IMR-90 (cell line): ENCODE data around the gene TTC3.
A peak's percentile ranks its signal among the peaks of the same experiment; 100 is the strongest.

Experiments used
- CEBPB ChIP-seq: IDR thresholded peaks from 2 replicates; pipeline ENCODE4 v1.6.1; 2012; ENCODE audit warnings: low read depth, low read length, improper control_type of control experiment
- ELK1 ChIP-seq: fragments of 150-350 bp; IDR thresholded peaks from 2 replicates; pipeline ENCODE4 v1.6.1; 2016; ENCODE audit warnings: low read depth, mild to moderate bottlenecking, low read length, moderate library complexity, borderline replicate concordance
- FOS ChIP-seq: fragments of 150-350 bp; IDR thresholded peaks from 2 replicates; pipeline ENCODE4 v1.6.1; 2016; ENCODE audit warnings: low read depth, low read length
- MAFK ChIP-seq: IDR thresholded peaks from 2 replicates; pipeline ENCODE4 v1.6.1; 2012; ENCODE audit warnings: low read depth, low read length, improper control_type of control experiment
- MAZ ChIP-seq: IDR thresholded peaks from 2 replicates; pipeline ENCODE4 v1.6.1; 2012; ENCODE audit warnings: low read depth, mild to moderate bottlenecking, low read length, improper control_type of control experiment, moderate library complexity, borderline replicate concordance
- POLR2A ChIP-seq: IDR thresholded peaks from 2 replicates; pipeline ENCODE4 v1.6.1; 2012; ENCODE audit warnings: mild to moderate bottlenecking, low read depth, low read length
- RAD21 ChIP-seq: IDR thresholded peaks from 2 replicates; pipeline ENCODE4 v1.6.1; 2012; ENCODE audit warnings: low read length, improper control_type of control experiment
- RCOR1 ChIP-seq: IDR thresholded peaks from 2 replicates; pipeline ENCODE4 v1.6.1; 2012; ENCODE audit warnings: mild to moderate bottlenecking, low read length, improper control_type of control experiment; ENCODE audit not compliant: insufficient replicate concordance
- RFX5 ChIP-seq: IDR thresholded peaks from 2 replicates; pipeline ENCODE4 v1.8.0; 2012; ENCODE audit warnings: low read depth, mild to moderate bottlenecking, low read length, moderate library complexity
- TF ChIP-seq, protein P1 (sequence below): conservative IDR thresholded peaks from 2 replicates; pipeline ENCODE4 v1.5.1; 2012; ENCODE audit warnings: mild to moderate bottlenecking, low read depth, low read length, improper control_type of control experiment
- TF ChIP-seq, protein P2 (sequence below): fragments of 150-350 bp; IDR thresholded peaks from 2 replicates; pipeline ENCODE4 v1.6.1; 2017; ENCODE audit warnings: mild to moderate bottlenecking, antibody characterized with exemption, low read length, low read depth

DNA sequence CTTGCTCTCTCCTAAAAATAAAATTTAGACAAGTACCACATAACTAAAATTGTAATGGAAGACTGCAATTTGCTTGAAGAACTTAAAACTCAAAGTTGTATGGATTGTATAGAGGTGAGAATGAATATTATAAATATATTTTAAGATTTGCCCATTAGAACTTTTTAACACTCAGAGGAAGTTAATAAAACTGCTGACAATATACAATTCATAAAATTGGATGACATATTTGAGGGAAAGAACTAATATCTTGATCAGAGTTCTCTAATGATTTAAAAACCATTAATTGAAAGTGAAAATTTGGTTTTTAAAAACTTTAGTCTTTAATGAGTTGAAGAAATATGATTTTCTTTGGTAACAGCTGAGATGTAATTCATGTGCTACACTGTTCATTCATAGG is 20.9 kb downstream of the TTC3 start:
- TF ChIP-seq RCOR1 = no peak
- TF ChIP-seq, protein P1, sequence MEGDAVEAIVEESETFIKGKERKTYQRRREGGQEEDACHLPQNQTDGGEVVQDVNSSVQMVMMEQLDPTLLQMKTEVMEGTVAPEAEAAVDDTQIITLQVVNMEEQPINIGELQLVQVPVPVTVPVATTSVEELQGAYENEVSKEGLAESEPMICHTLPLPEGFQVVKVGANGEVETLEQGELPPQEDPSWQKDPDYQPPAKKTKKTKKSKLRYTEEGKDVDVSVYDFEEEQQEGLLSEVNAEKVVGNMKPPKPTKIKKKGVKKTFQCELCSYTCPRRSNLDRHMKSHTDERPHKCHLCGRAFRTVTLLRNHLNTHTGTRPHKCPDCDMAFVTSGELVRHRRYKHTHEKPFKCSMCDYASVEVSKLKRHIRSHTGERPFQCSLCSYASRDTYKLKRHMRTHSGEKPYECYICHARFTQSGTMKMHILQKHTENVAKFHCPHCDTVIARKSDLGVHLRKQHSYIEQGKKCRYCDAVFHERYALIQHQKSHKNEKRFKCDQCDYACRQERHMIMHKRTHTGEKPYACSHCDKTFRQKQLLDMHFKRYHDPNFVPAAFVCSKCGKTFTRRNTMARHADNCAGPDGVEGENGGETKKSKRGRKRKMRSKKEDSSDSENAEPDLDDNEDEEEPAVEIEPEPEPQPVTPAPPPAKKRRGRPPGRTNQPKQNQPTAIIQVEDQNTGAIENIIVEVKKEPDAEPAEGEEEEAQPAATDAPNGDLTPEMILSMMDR = no peak
- TF ChIP-seq FOS = no peak
- peak; percentile 39; the same call in 1 of the 2 replicates for TF ChIP-seq MAFK
- no peak for TF ChIP-seq MAZ
- no peak for TF ChIP-seq POLR2A
- TF ChIP-seq RAD21 = no peak
- TF ChIP-seq CEBPB = no peak
- no peak for TF ChIP-seq RFX5
- no peak for TF ChIP-seq ELK1
- TF ChIP-seq, protein P2, sequence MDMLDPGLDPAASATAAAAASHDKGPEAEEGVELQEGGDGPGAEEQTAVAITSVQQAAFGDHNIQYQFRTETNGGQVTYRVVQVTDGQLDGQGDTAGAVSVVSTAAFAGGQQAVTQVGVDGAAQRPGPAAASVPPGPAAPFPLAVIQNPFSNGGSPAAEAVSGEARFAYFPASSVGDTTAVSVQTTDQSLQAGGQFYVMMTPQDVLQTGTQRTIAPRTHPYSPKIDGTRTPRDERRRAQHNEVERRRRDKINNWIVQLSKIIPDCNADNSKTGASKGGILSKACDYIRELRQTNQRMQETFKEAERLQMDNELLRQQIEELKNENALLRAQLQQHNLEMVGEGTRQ = no peak
